ENCODE data around the gene DPEP3. TPM values are rescaled to one million over a fixed set of nuclear protein-coding genes. Genes with fewer than 3 reads are reported as not detected.

DPEP3 gene
- total RNA-seq, 1 donor from 2014 or later = not detected

DNA sequence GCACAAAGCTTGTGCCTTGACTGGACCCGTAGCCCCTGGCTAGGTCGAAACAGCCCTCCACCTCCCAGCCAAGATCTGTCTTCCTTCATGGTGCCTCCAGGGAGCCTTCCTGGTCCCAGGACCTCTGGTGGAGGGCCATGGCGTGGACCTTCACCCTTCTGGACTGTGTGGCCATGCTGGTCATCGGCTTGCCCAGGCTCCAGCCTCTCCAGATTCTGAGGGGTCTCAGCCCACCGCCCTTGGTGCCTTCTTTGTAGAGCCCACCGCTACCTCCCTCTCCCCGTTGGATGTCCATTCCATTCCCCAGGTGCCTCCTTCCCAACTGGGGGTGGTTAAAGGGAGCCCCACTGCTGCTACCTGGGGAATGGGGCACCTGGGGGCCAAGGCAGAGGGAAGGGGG, 52.2 kb downstream of the DPEP3 start:
- ATAC-seq (no peak), DNase-seq (ENCODE audit: missing footprints) (no peak)
- intact Hi-C loops (cut with DNase I) = loop anchor here (1.0 to 2.0 kb wide), 3 partner anchors 43 to 407 kb away; partner anchors contain the start of gene NRN1L

DNA sequence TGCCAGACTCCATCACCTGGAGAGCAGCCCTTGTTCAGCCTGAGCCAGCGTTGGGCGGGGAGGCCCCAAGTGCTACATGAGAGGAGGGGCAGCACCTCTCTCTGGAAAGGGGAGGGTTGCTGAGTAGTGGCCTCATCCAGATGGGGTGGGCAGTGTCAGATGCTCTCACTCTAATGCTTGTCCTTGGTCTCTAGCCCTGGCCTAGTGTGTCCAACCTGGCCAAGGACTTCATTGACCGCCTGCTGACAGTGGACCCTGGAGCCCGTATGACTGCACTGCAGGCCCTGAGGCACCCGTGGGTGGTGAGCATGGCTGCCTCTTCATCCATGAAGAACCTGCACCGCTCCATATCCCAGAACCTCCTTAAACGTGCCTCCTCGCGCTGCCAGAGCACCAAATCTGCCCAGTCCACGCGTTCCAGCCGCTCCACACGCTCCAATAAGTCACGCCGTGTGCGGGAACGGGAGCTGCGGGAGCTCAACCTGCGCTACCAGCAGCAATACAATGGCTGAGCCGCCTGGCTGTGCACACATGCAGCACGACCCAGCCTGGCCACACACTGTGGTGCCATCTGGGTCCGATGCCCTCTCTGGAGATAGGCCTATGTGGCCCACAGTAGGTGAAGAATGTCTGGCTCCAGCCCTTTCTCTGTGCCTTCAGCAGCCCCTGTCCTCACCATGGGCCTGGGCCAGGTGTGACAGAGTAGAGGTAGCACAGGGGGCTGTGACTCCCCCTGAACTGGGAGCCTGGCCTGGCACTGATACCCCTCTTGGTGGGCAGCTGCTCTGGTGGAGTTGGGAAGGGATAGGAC, 53.0 kb downstream of the DPEP3 start:
- ATAC-seq (no peak), DNase-seq (ENCODE audit: missing footprints) (no peak)
- intact Hi-C loops (cut with DNase I) = no loop called here

DNA sequence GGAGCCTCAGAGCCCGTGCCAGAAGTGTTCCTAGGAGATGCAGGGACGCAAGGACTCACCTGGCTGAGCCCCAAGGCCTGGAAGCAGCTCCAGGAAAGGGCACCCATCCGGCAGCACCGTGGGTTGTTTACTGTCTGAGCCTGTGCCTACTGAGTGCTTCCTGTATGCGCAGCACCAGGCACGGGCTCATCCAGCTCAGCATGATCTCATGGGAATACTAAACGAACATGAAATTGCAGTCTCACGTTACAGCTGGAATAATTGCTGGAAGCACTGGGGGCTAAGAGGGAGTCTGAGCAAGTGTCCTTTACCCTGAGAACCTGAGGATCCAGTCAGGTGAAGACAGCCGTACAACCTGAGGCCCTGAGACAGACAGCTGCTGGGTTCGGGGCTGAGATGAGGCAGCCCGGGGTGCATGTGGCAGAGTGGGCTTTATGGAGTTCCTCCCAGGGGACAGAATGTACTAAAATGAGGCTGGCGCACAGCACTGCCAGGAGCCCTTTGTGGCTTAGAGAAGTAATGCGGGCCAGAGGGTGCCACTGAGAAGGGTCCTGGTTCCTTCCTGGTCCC, 54.0 kb downstream of the DPEP3 start:
- intact Hi-C loops (cut with DNase I) = no loop called here
- DNase-seq (ENCODE audit: missing footprints) (peak; percentile 41), ATAC-seq (no peak)

Other genes starting within 250 kb of the DPEP3 start
- gene RANBP10, start 173.9 kb downstream of the DPEP3 start, total RNA-seq = 11.1 TPM
- gene TSNAXIP1, start 173.6 kb downstream of the DPEP3 start, total RNA-seq = 0.41 TPM
- 32.3 TPM for gene THAP11, start 138.2 kb downstream of the DPEP3 start, total RNA-seq
- gene NUTF2, start 133.6 kb downstream of the DPEP3 start, total RNA-seq = 86.6 TPM
- gene CENPT, start 132.8 kb downstream of the DPEP3 start, total RNA-seq = 21.3 TPM
- 35.4 TPM for gene EDC4, start 107.4 kb downstream of the DPEP3 start, total RNA-seq
- 0.54 TPM for gene NRN1L, start 95.6 kb downstream of the DPEP3 start, total RNA-seq
- gene PSKH1, start 87.2 kb downstream of the DPEP3 start, total RNA-seq = 18.1 TPM
- gene CTRL, start 48.6 kb downstream of the DPEP3 start, total RNA-seq = 0.81 TPM
- gene PSMB10, start 43.6 kb downstream of the DPEP3 start, total RNA-seq = 59.3 TPM
- 19.0 TPM for gene LCAT, start 36.4 kb downstream of the DPEP3 start, total RNA-seq
- 97.5 TPM for gene SLC12A4, start 11.9 kb downstream of the DPEP3 start, total RNA-seq
- 0.87 TPM for gene DPEP2, start 19.0 kb upstream of the DPEP3 start, total RNA-seq
- gene DPEP2NB, start 35.4 kb upstream of the DPEP3 start, total RNA-seq = not detected
- gene DDX28, start 42.7 kb upstream of the DPEP3 start, total RNA-seq = 7.5 TPM
- gene DUS2, start 42.8 kb upstream of the DPEP3 start, total RNA-seq = 7.0 TPM
- gene NFATC3, start 104.9 kb upstream of the DPEP3 start, total RNA-seq = 23.7 TPM

Measured in Right ventricle myocardium inferior (tissue), 1 donor.